Stimulated activated CD4-positive, alpha-beta T cell treated with anti-CD3 and anti-CD28 coated beads, Interleukin-4, amount 100 ng/mL, for 48 hours (primary cell): ENCODE results near the gene BPIFB2.
"Not testable (repeated sequence)": the region's sequence is repeated elsewhere in the genome, so short reads cannot be mapped to it uniquely, and the experiment has no call there.

ENCODE experiments used
- DNase-seq, 2 donors: peaks; one replicate each; pipeline ENCODE4 v3.0.0-alpha.2; 2020; ENCODE audit warnings: low read depth in 2 of 2

BPIFB2 gene

DNA sequence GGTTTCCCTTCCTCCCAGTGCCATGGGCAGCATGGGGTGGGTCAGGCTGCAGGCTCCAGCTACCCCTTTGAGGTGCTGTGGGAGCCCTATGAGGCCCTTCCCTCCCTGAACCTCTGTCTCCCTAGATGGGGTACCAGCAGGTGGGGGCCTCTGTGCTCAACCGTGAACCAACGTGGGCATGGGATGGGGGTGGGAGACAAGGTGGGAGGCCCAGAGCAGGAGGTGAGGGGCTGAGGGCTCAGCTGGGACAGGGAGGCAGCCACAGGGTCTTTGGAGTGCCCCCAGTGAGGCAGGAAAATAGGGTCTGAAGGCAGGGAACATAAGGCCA lies 36.6 kb upstream of the BPIFB2 start:
- no peak for DNase-seq

DNA sequence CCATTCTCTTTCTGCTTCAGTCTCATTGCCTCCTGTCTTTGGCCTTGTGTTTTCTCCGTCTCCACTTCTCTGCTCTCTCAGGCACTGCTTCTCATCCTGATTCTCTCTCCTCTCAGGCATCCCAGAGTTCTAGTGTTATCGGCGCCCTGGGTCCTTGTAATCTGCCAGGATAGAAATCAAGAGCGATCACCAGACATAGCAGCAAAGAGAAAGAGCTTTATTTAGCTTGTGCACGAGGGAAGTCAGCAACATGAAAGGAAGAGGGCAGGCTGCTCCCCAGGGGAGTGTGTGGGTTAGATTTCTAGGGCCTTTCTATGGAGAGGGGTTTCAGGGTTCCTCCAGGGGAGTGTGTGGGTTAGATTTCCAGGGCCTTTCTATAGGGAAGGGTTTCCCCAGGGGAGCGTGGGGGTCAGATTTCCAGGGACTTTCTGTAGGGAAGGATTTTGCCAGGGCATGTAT lies 35.8 kb upstream of the BPIFB2 start:
- no peak for DNase-seq

DNA sequence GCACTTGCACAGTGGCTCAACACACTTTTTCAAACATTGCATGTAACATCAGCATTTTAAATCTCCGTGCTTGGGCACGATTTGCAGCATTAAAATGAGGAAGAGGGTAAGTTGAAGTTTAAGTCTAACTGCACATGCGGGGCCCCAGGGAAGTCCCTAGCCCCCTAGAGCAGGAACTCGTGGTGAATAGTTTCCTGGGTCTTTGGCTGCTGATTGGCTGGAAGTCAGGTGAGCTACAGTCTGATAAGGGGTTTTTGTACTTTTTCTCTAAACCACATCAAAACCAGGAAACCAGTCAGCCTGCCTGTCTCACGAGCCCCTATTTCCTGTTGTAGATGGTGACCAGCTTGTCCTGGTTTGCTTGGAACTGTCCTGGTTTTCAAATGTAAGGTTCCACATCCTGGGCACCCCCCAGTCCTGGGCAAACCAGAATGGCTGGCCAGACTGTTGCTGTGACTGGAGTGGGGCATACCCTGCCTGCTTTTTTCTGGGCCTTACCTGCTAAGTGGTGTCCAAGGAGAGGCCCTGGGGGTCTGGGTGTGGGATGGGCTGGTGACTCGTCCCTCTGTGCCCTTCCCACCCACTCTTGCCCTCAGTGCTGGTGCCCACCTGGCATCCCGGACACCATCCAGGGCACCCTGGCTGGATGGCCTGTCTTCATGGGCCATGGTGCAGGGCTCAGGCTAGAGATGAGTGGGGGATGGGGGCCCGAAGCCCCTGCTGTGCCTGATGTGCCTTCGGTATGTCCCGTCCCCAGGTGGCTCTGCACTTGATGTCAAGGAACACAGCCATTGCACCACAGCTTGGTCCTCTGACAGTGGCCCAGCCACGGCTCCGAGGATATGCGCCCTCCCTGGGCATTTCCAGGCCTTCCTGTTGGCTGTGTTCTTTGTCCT lies 35.1 kb upstream of the BPIFB2 start:
- peak; percentile 63 to 66 for DNase-seq

DNA sequence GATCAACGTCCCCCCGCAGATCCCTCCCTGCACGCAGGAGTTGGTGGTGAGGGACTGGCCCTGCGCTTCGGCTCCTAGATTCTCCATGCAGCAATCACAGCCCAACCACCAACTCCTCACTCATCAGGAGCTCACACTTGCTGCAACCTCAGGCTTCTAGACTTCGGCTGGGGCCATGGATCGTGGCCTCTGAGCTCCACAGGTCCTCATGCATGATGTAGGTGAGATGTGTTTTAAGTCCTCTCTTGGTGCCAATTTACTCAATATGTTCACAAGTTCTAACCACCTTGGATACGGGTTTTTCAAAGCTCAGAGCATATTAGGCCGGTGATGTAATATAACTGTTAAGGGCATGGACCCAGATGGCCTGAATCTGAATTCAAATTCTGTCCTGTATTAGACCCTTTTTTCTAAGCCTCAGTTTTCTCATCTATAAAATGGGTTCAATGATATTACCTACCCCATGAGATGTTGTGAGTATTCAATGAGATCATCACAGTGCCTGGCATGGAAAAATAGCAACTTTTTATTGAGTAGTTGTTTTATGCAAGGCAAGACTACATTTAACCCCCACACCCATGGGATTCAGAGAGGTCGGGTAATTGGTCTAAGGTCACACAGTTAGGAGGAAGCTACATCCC lies 34.3 kb upstream of the BPIFB2 start:
- DNase-seq = no peak

DNA sequence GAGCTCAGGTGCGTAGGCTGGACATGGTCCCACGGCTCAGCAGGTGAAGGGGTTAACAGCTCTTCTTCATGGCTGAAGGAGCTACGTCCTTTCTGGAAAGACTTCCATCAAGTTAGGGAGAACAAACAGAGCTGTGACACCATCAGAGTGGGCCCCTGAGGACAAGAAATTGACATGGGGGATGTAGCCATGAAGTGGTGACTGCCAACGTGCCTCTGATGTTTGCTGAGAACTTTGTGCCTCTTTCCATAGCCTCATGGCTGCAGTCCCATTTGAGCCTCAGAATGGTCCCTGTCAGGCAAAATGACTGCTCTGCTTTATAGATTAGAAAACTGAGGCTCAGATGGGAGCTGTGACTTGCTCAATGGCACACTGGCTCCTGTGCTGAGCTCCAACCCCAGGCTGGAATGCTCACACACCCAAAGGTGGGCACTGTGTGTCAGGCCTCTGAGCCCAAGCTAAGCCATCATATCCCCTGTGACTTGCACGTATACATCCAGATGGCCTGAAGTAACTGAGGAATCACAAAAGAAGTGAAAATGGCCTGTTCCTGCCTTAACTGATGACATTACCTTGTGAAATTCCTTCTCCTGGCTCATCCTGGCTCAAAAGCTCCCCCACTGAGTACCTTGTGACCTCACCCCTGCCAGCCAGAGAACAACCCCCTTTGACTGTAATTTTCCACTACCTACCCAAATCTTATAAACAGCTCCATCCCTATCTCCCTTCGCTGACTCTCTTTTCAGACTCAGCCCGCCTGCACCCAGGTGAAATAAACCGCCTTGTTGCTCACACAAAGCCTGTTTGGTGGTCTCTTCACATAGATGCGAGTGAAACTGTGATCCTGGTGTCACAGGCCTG lies 33.1 kb upstream of the BPIFB2 start:
- DNase-seq = not testable (repeated sequence)

DNA sequence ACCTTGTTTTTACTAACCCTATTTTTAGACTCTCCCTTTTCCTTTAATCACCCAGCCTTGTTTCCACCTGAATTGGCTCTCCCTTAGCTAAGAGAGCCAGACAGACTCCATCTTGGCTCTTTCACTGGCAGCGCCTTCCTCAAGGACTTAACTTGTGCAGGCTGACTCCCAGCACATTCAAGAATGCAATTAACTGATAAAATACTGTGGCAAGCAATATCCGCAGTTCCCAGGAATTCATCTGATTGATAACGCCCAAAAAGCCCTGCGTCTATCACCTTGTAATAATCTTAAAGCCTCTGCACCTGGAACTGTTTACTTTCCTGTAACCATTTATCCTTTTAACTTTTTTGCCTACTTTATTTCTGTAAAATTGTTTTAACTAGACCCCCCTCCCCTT lies 32.4 kb upstream of the BPIFB2 start:
- not testable (repeated sequence) for DNase-seq

DNA sequence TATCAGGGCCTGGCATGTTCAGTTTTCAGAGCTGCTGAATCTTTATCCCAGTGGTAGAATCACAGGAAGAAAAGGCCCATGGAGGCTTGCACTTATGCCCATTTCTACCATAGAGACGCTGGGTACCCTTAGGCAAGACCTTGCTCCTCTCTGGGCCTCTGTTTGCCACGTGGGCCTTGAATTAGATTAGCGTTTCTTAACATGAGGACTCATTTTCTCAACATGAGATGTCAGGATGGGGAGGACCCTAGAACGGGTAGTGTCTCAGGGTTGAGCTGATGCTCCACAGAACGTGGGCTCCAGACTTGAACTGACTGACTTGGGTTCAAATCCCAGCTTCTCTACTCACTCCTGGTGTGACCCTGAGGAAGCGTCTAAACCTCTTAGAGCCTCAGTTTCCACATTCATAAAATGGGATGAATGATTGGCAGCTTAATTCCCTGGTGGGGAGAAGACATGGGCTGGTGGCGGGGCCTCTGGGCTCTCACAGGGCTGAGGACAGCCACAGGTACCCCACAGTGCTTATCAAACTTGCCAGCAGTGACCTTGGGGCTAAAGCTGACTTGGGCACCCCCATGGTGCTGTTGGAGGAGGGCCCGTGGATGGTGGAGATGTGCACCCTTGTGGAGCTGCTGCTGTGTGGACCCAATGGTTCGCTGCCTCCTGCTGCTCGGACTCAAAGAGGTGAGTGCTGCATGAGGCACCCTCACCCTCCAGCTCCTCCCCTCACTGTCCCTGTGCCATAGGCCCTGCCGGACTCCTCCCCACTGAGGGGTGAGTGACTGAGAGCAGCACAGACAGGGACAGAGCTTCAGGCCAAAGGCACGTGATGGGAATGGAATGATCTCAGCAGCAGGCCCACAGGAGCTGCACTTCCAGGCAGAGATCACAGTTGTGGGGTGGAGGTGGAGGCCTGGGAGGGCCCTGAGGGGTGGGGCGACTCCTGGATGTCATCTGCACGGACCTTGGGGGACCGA lies 31.5 kb upstream of the BPIFB2 start:
- no peak for DNase-seq

DNA sequence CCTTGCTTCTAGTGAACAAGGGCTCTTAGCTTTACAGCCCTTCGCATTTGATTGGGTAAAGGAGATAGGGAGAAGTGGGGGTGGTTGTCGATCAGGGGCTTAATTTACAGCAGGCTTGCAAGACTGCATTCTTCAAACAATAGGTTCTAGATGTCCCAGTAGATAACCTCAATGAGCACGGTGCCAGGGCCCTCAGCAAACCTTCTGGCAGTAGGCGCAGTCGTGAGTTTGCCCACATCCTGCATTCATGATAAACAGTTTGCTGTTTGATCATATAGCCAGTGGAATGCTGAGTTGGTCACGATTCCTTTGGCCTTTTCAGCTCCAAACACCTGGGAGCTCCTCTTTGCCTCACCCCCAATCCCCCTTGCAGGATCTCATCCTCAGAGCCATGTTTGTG lies 30.8 kb upstream of the BPIFB2 start:
- no peak for DNase-seq

DNA sequence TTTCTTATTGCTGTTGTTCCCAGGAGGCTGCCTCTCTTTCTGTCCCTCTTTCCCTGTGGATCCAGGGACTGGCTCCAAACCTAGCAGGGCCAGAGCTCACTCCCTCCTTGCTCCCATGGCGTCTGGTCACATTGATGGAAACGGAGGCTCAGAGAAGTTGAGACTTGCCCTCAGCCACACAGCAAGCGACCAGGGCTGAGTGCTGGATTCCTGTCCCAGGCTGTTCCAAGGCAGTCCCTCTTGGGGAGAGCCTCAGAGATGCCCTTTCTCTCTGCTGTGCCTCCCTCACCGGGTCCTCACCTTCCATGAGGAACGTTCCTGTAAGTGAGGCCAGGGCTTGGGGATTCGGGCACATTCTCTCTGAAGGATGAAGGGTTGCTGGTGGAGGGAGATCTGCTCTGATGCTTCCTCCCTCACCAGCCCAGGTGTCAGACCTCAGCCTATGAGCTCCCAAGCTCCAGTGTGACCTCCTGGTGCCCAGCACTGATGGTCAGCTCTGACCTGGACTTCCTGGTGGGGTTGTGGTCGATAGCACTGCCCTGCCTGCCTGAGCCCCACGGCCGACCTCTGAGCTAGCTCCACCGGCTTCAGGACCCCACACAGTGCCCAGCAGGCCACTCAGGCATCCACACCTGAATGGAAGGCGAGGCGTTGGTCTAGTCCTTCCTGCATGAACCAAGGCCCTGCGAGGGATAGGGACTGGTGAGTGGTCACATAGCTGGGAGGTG lies 30.1 kb upstream of the BPIFB2 start:
- DNase-seq = no peak

DNA sequence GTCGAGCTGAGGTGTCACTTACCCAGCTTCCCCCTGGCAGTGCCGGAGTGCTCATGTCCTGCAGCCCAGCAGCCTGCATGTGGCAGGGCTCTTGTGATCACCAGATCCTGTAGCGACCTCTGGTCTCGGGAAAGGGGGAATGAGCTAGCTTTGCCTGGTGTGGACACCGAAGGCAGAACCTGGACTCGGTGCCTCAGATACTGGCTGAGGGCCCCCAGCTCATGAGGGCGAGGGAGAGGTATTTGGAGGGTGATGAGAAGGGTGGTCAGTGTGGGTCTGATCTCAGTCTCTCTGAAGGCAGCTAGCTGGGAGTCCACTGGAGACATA lies 29.5 kb upstream of the BPIFB2 start:
- DNase-seq = no peak

DNA sequence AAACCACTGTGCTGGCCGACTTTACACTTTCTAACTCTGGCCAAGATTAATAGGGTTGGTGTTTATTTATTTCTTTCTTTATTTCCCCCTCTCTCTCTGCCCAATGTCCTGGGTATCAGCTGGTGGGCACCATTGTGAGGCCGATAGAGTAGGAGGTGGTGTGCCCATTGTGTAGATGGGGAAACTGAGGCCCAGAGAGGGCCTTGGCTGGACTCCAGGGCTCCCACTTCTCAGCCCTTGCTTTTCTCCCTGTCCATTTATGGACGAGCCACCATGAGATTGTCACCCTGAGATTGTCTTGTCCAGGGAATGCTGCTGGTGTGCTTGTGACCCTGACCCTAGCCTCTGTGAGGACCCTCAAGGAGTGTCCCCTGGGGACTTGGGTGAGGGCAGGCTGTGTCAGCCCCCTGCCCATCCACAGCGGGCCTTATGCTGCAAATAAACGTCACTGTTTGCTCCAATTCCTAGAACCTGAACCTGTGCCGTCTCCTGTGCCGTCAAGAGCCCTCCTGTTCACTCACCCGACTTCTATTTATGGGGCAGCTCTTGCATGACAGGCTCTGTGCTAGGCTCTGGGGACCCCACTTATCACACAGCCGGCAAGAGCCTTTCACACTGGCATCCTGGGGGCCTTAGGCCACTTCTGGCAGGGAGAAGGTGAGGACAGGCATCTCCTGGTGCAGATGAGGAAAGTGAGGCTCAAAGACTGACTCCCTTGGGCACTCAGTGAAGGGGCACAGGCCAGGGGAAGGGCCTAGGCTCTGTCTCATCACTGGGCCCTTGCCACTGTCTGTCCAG lies 28.1 kb upstream of the BPIFB2 start:
- DNase-seq = no peak

DNA sequence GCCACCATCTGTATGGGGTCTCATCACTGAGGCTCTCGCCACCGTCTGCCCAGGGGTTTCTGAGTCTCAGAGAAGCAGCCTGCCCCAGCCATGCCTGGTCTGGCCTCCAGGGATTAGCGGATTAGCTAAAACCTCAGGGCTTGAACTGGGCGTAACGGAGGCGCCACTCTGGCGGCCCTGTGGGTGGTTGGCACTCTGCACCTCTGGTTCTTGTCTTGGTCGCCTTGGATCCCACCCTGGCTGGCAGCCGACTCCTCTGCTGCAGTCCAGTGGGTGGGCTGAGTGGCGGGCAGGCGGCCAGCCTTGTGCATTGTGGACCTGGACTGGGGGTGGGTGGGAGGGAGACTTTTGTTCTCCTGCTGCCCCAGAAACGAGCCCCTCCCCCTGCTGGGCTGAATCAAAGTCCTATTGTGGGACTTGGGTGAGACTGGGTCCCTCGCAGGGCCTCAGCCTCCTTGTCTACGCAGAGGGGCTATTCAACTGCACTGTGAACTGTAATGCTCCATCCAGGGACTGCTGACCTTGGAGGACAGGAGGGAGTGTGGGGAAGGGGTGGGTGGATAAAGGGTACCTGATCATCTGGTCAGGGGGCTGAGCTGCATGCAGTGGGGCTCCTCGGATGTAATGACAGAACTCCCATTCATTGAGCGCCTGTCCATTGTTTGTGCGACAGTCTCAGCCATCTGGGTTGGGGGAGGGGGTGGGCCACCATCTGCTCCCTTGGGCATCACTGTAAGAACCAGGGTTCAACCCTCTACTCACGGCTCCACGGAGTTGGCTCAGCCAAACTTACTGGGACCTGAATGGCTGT lies 27.2 kb upstream of the BPIFB2 start:
- DNase-seq = no peak

DNA sequence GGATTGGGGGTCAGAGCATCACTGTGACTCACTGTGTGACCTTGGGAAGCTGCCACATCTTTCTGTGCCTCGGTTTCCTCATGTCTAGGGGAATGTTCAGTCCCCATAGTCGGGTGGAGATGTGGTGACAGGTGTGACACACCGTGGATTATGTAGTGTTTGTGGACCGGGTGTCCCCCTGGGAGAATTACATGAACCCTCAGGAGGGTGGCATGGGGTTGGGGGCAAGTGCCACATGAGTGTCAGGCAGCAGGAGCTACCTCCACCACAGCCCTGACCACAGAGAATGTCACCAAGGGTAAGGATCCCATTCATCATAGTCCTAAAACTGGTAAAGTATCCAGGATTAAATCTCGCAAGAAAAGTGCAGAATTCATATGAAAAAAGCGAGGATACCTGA lies 26.5 kb upstream of the BPIFB2 start:
- DNase-seq = no peak

DNA sequence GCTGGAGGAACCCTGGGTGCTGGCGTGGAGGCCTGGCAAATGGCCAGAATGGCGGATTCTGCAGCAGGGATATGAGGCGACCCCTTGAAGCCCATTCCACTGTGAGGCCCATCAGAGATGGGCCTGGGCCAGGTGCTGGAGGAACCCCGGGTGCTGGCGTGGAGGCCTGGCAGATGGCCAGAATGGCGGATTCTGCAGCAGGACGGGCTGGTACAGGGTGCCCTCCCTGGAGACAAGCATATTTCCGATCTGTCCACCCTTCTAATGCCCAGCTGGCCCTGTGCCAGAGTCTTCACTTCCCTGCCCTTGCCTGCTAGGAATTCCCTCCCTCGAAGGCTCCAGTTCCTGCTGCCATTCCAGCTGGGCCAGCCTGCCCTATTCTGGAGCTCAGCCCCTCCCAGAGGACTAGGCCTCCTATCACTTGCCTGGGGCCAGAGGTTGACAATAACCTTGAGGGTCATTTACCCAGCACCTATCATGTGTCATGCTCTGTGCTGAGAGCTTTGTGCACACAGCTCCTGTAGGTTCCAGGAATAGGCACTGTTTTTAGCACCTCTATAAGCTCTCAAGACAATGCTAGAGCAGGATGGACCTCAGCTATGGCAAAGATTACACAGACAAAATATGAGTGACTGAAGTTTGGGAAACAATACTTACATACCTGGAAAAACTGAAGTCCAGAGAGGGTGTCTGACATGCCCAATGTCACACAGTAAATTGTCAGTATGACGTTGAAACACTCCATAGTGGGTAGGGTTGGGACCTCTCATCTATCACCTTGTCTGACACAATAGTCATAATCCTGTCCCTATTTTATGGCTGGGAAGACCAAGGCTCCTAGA lies 24.7 kb upstream of the BPIFB2 start:
- no peak for DNase-seq

DNA sequence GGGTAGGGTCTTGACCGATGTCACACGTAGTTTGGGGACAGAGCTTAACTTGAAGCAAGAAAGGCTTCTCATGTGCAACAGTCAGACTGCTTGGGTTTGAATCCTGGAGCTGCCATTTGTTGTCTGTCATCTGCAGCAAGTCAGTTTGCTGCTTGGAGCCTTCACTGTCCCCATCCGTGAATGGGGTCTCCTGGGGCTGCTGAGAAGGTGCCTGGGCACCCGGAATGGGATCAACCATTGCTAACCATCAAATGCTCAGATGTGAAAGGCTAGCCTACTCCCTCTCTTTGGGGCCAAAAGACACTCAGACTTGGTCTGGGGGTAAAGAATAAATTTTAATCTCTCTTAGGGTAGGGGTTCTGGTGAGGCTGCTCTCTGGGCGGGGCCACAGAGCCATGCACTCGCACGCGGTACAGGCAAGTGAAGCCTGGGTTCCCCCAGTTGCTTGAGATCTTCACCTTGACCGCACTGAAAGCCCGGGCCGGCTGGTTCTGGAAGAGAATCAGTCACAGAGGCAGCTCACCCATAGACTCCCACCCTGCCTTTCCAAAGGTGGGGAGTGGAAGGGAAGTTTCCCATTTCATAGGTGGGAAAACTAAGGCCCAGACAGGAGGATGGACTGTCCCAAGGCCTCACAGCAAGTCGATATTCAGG lies 23.9 kb upstream of the BPIFB2 start:
- DNase-seq = no peak

DNA sequence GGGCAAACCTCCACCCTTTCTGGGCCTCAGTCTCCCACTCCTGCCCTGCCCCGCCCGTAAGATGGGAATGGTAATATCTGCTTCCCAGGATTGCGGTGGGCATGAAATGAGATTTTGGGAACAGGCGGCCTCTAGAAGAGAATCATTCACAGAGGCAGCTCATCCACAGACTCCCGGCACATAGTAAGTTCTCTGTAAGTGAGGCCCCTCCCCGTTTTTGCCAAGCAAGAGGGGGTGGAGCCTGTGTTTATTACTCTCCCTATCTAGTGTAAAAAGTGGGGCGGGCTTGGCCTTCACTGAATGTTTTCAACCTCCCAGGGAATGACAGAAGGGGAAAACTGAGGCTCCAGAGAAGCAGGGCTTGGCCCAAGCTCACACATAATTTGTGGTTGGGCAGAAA lies 23.3 kb upstream of the BPIFB2 start:
- DNase-seq = no peak

DNA sequence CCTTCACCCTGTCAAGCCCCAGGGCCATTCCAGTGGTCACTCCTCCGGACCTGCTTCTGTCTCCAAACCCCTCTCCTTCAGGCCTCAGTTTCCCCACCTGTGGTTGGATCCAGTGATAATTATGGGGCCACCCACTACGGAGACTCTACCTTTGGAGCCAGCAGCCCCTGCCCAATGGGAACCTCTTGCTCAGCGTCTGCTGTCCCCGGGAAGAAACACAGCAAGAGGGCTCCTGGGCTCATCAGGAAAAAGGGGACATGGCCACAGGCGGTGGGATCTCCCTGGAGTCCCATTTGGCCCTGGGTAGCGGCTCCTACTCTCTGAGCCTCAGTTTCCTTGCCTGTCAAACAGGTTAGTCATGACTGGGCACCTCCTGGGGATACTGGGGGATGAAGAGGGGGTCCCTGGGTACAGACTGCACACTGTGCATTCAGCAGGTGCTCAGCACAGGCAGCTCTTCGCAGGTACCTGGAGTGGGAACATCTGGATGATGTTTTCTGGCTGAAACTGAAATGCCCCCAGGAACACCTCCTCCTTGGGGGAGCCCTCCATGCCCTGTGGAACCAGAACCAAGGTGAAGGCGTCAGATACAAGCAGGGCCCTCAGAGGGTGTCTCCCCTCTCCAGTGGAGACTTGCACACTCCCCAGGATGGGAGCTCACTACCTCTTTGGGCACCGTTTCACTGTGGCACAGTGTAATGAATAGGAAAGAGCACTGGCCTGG lies 22.7 kb upstream of the BPIFB2 start:
- DNase-seq = no peak
